Anterior cingulate cortex (tissue), 58 donors: ENCODE results near the gene STX16.
"Not testable (repeated sequence)": the region's sequence is repeated elsewhere in the genome, so short reads cannot be mapped to it uniquely, and the experiment has no call there.

Source experiments
- DNase-seq, 58 donors: peaks; one replicate each; lab custom pipeline; 2025; lab: John Stamatoyannopoulos, UW

The STX16 gene

DNA sequence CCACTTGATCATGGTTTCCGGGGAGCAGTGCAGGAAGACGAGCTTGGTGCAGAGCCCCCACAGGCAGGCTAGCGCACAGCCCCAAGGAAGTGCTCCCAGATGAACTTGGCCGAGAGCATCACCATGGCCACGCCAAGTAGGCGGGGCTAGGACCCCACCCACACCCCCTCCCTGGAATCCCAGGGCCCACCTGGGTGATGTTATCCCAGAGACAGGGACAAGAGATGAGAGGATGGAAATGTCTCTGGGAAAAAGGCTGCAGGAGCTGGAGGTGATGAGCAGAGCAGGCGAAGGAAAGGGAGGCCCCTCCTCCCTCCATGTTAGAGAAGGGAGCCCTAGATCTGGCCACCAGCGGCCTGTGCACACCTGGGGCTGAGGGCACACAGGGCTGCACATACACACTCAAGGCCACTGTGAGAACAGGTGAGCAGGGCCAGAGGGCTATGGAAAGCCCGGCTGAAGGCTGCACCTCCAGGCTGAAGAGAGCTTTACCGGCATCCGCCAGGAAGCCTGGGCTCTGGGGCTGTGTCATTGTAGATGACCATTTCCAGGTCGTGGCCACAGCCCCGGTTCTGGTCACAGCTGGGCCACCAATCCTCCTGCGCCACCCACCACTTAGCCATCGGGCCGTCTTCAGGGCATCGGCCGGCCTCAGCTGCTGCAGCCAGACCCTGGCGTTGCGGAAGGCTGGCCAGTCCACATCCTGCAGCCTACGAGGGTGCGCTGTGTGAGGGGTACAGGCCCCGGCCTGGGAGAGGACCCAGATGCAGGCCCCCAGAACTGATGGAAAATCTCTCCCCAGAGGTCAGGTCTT, 66.4 kb downstream of the STX16 start:
- DNase-seq = no peak

- DNase-seq = no peak
These were observed 67.1 kb downstream of the STX16 start for GRCh38 chr20:58718121-58718563.

DNA sequence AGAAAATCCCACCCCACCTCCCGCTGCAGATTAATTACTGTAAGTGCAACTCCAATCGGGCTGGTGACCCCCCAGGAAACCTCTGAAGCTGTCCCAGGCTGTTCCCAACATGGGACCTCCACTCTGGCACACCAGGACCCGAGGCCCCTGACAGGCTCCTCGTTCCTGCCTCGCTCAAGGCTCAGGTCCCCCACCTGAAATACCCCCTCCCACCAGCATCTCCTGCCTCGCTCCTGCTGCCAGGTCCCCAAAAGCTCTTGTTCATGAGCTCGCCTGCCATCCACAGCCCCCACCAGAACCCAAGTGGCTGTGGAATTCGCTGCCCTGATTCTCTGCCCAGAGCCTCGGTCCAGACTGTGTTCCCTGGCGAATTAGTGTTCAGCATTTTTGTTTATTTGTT, 67.6 kb downstream of the STX16 start:
- DNase-seq = peak in 6 of 58 donors; percentile 11 to 62 (median 36)

DNA sequence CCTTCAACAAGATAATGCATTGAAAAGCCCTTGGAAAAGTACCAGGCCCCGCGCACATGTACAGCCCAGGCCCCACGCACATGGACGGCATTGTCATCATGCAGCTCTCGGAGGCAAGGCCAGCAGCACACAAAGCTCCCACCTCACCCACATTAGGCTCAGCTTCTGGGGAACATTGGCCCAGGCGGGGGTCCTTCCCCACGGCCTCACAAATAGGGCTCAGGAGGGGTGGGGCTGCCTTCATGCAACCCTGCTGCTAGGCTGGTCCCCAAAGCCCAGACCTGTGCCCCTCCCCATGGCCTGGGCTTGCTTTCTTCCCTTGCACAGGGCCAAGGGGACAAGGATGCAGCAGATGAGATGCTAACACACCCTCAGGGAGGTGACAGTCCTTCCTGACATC, 68.2 kb downstream of the STX16 start:
- peak in 18 of 58 donors; percentile 11 to 62 (median 38) for DNase-seq

GRCh38 chr20:58719971-58720371, 68.9 kb downstream of the STX16 start:
- DNase-seq = no peak

DNA sequence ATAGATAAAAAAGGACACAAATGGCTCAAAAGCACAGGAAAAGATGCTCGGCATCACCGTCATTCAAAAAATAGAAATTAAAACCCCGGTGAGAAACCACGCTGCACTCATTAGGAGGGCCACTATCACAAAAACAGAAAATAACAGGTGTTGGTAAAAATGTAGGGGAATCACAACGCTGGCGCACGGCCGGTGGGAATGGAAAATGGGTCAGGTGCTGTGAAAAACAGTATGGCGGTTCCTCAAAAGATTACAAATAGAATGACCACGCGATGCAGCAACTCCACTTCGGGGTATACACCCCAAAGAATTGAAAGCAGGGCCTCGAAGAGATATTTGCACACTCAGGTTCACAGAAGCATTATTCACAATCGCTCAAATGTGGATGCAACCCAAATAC, 69.8 kb downstream of the STX16 start:
- no peak for DNase-seq

DNA sequence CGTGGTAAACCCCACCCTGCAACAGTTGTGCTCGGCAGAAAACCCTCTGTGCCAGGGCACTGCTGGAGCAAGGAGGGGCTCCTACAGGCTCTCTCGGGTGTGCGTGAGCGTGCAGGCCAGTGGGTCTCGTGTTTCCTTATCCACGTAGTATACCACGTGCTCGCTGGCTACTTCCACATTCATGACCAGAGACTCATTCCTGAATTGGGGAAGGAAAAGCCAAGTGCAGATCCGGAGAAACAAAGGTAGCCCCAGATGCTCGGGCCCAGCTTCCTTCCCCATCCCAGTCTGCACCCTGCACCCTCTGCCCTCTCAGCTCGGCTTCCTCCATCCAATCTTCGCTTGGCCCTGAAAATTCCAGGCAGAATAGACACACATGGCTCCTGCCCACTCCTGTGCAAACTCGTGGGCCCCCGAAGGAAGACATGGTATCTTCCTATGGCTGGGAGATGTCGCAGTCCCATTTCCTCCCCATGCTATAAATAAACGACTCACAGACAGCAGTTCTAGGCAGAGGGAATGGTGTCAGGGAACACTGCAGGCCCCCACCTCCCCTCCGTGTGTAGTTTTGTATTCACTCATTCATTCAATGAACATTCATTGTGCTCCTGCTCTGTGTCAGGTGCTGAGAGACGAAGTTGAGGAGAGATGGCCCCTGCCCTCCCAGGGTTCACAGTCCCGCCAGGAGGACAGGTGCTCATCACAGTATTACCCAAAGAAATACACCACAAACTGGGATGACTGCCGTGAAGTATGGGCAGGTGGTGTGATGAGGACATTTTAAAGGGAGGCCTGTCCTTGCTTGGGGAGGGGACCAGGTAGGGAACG, 71.1 kb downstream of the STX16 start:
- DNase-seq = no peak

GRCh38 chr20:58722877-58723627, 72.0 kb downstream of the STX16 start:
- no peak for DNase-seq

- DNase-seq = no peak
These were observed 72.5 kb downstream of the STX16 start for GRCh38 chr20:58723628-58723984.

GRCh38 chr20:58726156-58726555, 75.1 kb downstream of the STX16 start:
- DNase-seq = not testable (repeated sequence)
